Hepatocyte (in vitro differentiated cells): ENCODE data around the gene FUNDC1. TPM values are rescaled to one million over a fixed set of nuclear protein-coding genes. Genes with fewer than 3 reads are reported as not detected.

Experiments
- DNase-seq: peaks from one replicate; pipeline ENCODE4 v3.0.0-alpha.2; 2016; ENCODE audit warnings: low spot score
- H2AFZ ChIP-seq: fragments of 200-600 bp; sonication (generic); 2 replicates; pipeline ENCODE4 v1.6.0; 2016; ENCODE audit warnings: antibody characterized with exemption, mild to moderate bottlenecking
- H3K27ac ChIP-seq: fragments of 200-600 bp; sonication (generic); 2 replicates; pipeline ENCODE4 v1.5.1; 2016; ENCODE audit warnings: mild to moderate bottlenecking
- H3K27me3 ChIP-seq: fragments of 200-600 bp; sonication (generic); 2 replicates; pipeline ENCODE4 v1.6.1; 2016
- H3K36me3 ChIP-seq: fragments of 200-600 bp; sonication (generic); replicated peaks from 2 replicates; pipeline ENCODE4 v1.5.1; 2016; ENCODE audit warnings: low read depth; ENCODE audit not compliant: insufficient read depth
- H3K4me1 ChIP-seq: fragments of 200-600 bp; sonication (generic); 2 replicates; pipeline ENCODE4 v1.5.1; 2016; ENCODE audit warnings: mild to moderate bottlenecking, moderate library complexity; ENCODE audit not compliant: insufficient read depth
- H3K4me2 ChIP-seq: fragments of 200-600 bp; sonication (generic); 2 replicates; pipeline ENCODE4 v1.6.0; 2016
- H3K4me3 ChIP-seq: fragments of 200-600 bp; sonication (generic); 2 replicates; pipeline ENCODE4 v1.5.1; 2016; ENCODE audit warnings: mild to moderate bottlenecking
- H3K79me2 ChIP-seq: fragments of 200-600 bp; sonication (generic); 2 replicates; pipeline ENCODE4 v1.6.0; 2017; ENCODE audit warnings: mild to moderate bottlenecking
- H3K9me2 ChIP-seq: fragments of 200-600 bp; sonication (generic); replicated peaks from 2 replicates; pipeline ENCODE4 v1.6.0; 2017; ENCODE audit warnings: mild to moderate bottlenecking; ENCODE audit not compliant: insufficient read depth
- H3K9me3 ChIP-seq: fragments of 200-600 bp; sonication (generic); 2 replicates; pipeline ENCODE4 v1.5.1; 2016; ENCODE audit warnings: low read depth, mild to moderate bottlenecking
- H4K20me1 ChIP-seq: fragments of 200-600 bp; sonication (generic); 2 replicates; pipeline ENCODE4 v1.6.0; 2016; ENCODE audit warnings: mild to moderate bottlenecking; ENCODE audit not compliant: insufficient read depth, poor library complexity, severe bottlenecking
- CTCF ChIP-seq: fragments of 200-600 bp; sonication (generic); IDR thresholded peaks from 2 replicates; pipeline ENCODE4 v1.5.1; 2016; ENCODE audit warnings: antibody characterized with exemption, mild to moderate bottlenecking; ENCODE audit not compliant: poor library complexity
- EZH2 ChIP-seq: fragments of 200-600 bp; sonication (generic); IDR thresholded peaks from 2 replicates; pipeline ENCODE4 v1.6.1; 2016; ENCODE audit warnings: antibody characterized with exemption, mild to moderate bottlenecking, borderline replicate concordance
- EZH2phosphoT487 ChIP-seq: fragments of 200-600 bp; sonication (generic); IDR thresholded peaks from one replicate; pipeline ENCODE4 v1.6.1; 2018; ENCODE audit warnings: antibody characterized with exemption, mild to moderate bottlenecking, low read depth, moderate library complexity; ENCODE audit not compliant: unreplicated experiment, severe bottlenecking
- WGBS: methylation state at CpG from one replicate; pipeline ENCODE4 v1.1.6; 2016; ENCODE audit warnings: low lambda C conversion rate; ENCODE audit errors: missing lambda C conversion rate; 5-methylcytosine and 5-hydroxymethylcytosine counted together
- polyA plus RNA-seq: library from polyadenylated mRNA; unstranded; fragments of >200 nt; fragmentation: Nextera tagmentation; extraction: Ambion mirVana; gene quantifications from 2 replicates; pipeline ENCODE4 v1.2.1, GENCODE V29; 2016
- total RNA-seq: library from RNA; depleted of rRNA; stranded (reverse); fragments of >200 nt; gene quantifications from 2 replicates; pipeline ENCODE4 v1.2.3, GENCODE V29; 2014

Gene FUNDC1
- total and polyA plus RNA-seq, 2 experiments from 2014 or later, result 27.8 to 29.0 TPM

GRCh38 chrX:44480591-44480990 is 62.1 kb downstream of the FUNDC1 start:
- H3K79me2 ChIP-seq, result no peaks in the 10 kb centered on the region
- H3K4me2 ChIP-seq, result no peak overlapping the region
- no peaks in the 10 kb centered on the region for H4K20me1 ChIP-seq
- DNase-seq, result no peak
- no peaks in the 10 kb centered on the region for H3K4me1 ChIP-seq
- H3K9me2 ChIP-seq, result no peaks in the 10 kb centered on the region
- 48% methylated on average over 2 of the region's 2 CpGs for WGBS
- H2AFZ ChIP-seq, result no peak overlapping the region
- H3K36me3 ChIP-seq, result no peaks in the 10 kb centered on the region
- TF ChIP-seq EZH2 (no peak), EZH2phosphoT487 (no peak), CTCF (no peak)
- no peak overlapping the region for H3K27ac ChIP-seq
- H3K27me3 ChIP-seq, result no peaks in the 10 kb centered on the region
- no peak overlapping the region for H3K4me3 ChIP-seq
- no peaks in the 10 kb centered on the region for H3K9me3 ChIP-seq

GRCh38 chrX:44474410-44474809 is 68.2 kb downstream of the FUNDC1 start:
- WGBS, result 80% methylated on average over 2 of the region's 2 CpGs
- H4K20me1 ChIP-seq, result no peaks in the 10 kb centered on the region
- H3K36me3 ChIP-seq, result no peaks in the 10 kb centered on the region
- H3K9me2 ChIP-seq, result no peaks in the 10 kb centered on the region
- TF ChIP-seq EZH2 (no peak), EZH2phosphoT487 (no peak), CTCF (no peak)
- H2AFZ ChIP-seq, result no peak overlapping the region
- no peaks in the 10 kb centered on the region for H3K79me2 ChIP-seq
- H3K4me3 ChIP-seq, result no peak overlapping the region
- DNase-seq, result no peak
- no peaks in the 10 kb centered on the region for H3K27me3 ChIP-seq
- no peaks in the 10 kb centered on the region for H3K4me1 ChIP-seq
- no peak overlapping the region for H3K27ac ChIP-seq
- no peak overlapping the region for H3K4me2 ChIP-seq
- H3K9me3 ChIP-seq, result no peaks in the 10 kb centered on the region

Other genes with a start within 250 kb of the FUNDC1 start
- 1.8 and 3.7 TPM in 2 replicates for gene EFHC2, start 199.2 kb downstream of the FUNDC1 start, total RNA-seq
- 0.51 and 1.3 TPM in 2 replicates for gene EFHC2, start 199.2 kb downstream of the FUNDC1 start, polyA plus RNA-seq